K562 (cell line): ENCODE data around the gene NBDY. TPM values are rescaled to one million over a fixed set of nuclear protein-coding genes. Genes with fewer than 3 reads are reported as not detected.
A peak's percentile ranks its signal among the peaks of the same experiment; 100 is the strongest.

Source experiments
- ATAC-seq: fragments of 200-7000 bp; cut with Tn5 transposase; 3 replicates; pipeline ENCODE4 v1.9.1; 2020; ENCODE audit warnings: moderate library complexity
- Bru-seq: library from RNA; stranded (reverse); fragments of 400-500 nt; gene quantifications from one replicate; lab custom pipeline; 2021; lab: Mats Ljungman, UMichigan
- BruChase-seq, 2 experiments: library from RNA; stranded (reverse); fragments of 400-500 nt; gene quantifications; one replicate each; lab custom pipeline; 2021; lab: Mats Ljungman, UMichigan
- BruUV-seq: library from RNA; stranded (reverse); fragments of 400-500 nt; replicated peaks from 2 replicates; lab custom pipeline; 2021; lab: Mats Ljungman, UMichigan
- CTCF ChIA-PET: fragments of 300-600 bp; formaldehyde crosslinking; extraction: SDS; loops from one replicate; lab custom pipeline; 2021; ENCODE audit warnings: low intra/inter-chr PET ratio; lab: Yijun Ruan, JAX
- POLR2A ChIA-PET: fragments of 300-600, 350-650 bp; sonication (Branson Sonifier 250); formaldehyde crosslinking; extraction: SDS; loops from one replicate; lab custom pipeline; 2021; ENCODE audit warnings: antibody characterized with exemption, inconsistent platforms; lab: Yijun Ruan, JAX
- DNase-seq, 4 experiments: peaks; one replicate each; pipeline versions ENCODE4 v3.0.0 to v3.0.0-alpha.2; 2011 to 2018; ENCODE audit warnings: low spot score in 3 of 4, mixed read lengths in 3 of 4; ENCODE audit errors: extremely low read depth in 1 of 4
- FAIRE-seq: peaks from 2 replicates; lab custom pipeline; 2011; peaks lifted over from hg19 to GRCh38; lab: Jason Lieb, UNC
- H2AFZ ChIP-seq: 2 replicates; pipeline ENCODE4 v1.6.0; 2011; ENCODE audit warnings: low read depth, low read length, control low read depth, inconsistent platforms
- H3K27ac ChIP-seq: fragments of 200-600 bp; 3 replicates; pipeline ENCODE4 v1.8.0; 2011; ENCODE audit warnings: low read depth, mild to moderate bottlenecking, control low read depth, inconsistent platforms, low read length, moderate library complexity, mixed read lengths; ENCODE audit errors: extremely low read depth
- H3K27me3 ChIP-seq, 2 experiments: fragments of 300-600 bp in 1 of 2; 2 replicates in 1 of 2; 3 replicates in 1 of 2; pipeline versions ENCODE4 v1.6.0 to v1.8.0; 2011; ENCODE audit warnings: inconsistent platforms in 2 of 2, low read length in 2 of 2, mild to moderate bottlenecking in 1 of 2, mixed read lengths in 1 of 2, moderate library complexity in 1 of 2; ENCODE audit not compliant: control insufficient read depth in 2 of 2, insufficient read depth in 2 of 2
- H3K36me3 ChIP-seq: fragments of 300-600 bp; 3 replicates; pipeline ENCODE4 v1.8.0; 2011; ENCODE audit warnings: mild to moderate bottlenecking, low read length, inconsistent platforms; ENCODE audit not compliant: control insufficient read depth, insufficient read depth
- H3K4me1 ChIP-seq, 2 experiments: fragments of 200-600 bp in 1 of 2; replicated peaks in 1 of 2; 2 replicates in 1 of 2; 3 replicates in 1 of 2; pipeline versions ENCODE4 v1.5.1 to v1.8.0; 2011; ENCODE audit warnings: inconsistent platforms in 2 of 2, low read length in 2 of 2, mild to moderate bottlenecking in 1 of 2, mixed read lengths in 1 of 2, moderate library complexity in 1 of 2; ENCODE audit not compliant: control insufficient read depth in 2 of 2, insufficient read depth in 2 of 2
- H3K4me2 ChIP-seq: 2 replicates; pipeline ENCODE4 v1.6.1; 2011; ENCODE audit warnings: low read length, control low read depth, inconsistent platforms, mixed read lengths; ENCODE audit not compliant: insufficient read depth
- H3K4me3 ChIP-seq: fragments of 200-600 bp; sonication (generic), shearing (Covaris generic); 2 replicates; pipeline ENCODE4 v1.5.1; 2016; ENCODE audit warnings: control low read depth, inconsistent platforms
- H3K79me2 ChIP-seq: fragments of 200-600 bp; 3 replicates; pipeline ENCODE4 v1.8.0; 2011; ENCODE audit warnings: low read length, inconsistent platforms; ENCODE audit not compliant: control insufficient read depth, insufficient read depth
- H3K9ac ChIP-seq, 2 experiments: 2 replicates each; pipeline versions ENCODE4 v1.6.0 to v1.6.1; 2011; ENCODE audit warnings: low read depth in 2 of 2, low read length in 2 of 2, control low read depth in 1 of 2, inconsistent platforms in 1 of 2, mild to moderate bottlenecking in 1 of 2, mixed read lengths in 1 of 2; ENCODE audit not compliant: insufficient read depth in 1 of 2
- H3K9me1 ChIP-seq: one replicate; pipeline ENCODE4 v1.6.0; 2011; ENCODE audit warnings: inconsistent platforms, mild to moderate bottlenecking, low read length, moderate library complexity; ENCODE audit not compliant: control insufficient read depth, insufficient read depth
- H3K9me3 ChIP-seq: replicated peaks from 2 replicates; pipeline ENCODE4 v1.5.1; 2011; ENCODE audit warnings: low read depth, low read length, inconsistent platforms; ENCODE audit not compliant: control insufficient read depth, insufficient read depth
- H4K20me1 ChIP-seq: replicated peaks from 2 replicates; pipeline ENCODE4 v1.6.1; 2011; ENCODE audit warnings: low read length, inconsistent platforms, mixed read lengths; ENCODE audit not compliant: control insufficient read depth, insufficient read depth
- ATF7 ChIP-seq: fragments of 450-650 bp; IDR thresholded peaks from 2 replicates; pipeline ENCODE4 v1.7.1; 2014; ENCODE audit warnings: mild to moderate bottlenecking, moderate library complexity
- DLX4 ChIP-seq: fragments of 250-450 bp; sonication (Bioruptor Pico); IDR thresholded peaks from 2 replicates; pipeline ENCODE4 v1.6.1; 2021; ENCODE audit warnings: mild to moderate bottlenecking
- ETV1 ChIP-seq: fragments of 450-650 bp; conservative IDR thresholded peaks from 2 replicates; pipeline ENCODE4 v1.6.1; 2016; ENCODE audit warnings: missing genetic modification characterization, control low read depth, low read depth, missing compliant biosample characterization
- HMGN3 ChIP-seq: IDR thresholded peaks from 2 replicates; pipeline ENCODE4 v1.6.1; 2011; ENCODE audit warnings: borderline replicate concordance, low read depth, mild to moderate bottlenecking, mixed read lengths, low read length; ENCODE audit not compliant: insufficient read length; ENCODE audit errors: extremely low read depth
- KAT7 ChIP-seq: sonication (generic); formaldehyde crosslinking; IDR thresholded peaks from 2 replicates; pipeline ENCODE4 v1.8.0; 2022; ENCODE audit warnings: missing genetic modification reagents, mild to moderate bottlenecking, borderline replicate concordance
- RNF2 ChIP-seq: sonication (generic); IDR thresholded peaks from 2 replicates; pipeline ENCODE4 v1.6.1; 2016
- ZBTB43 ChIP-seq: sonication (generic); formaldehyde crosslinking; IDR thresholded peaks from 2 replicates; pipeline ENCODE4 v1.8.0; 2023; ENCODE audit warnings: mild to moderate bottlenecking, missing genetic modification reagents
- ZNF197 ChIP-seq: fragments of 200-800 bp; sonication (Bioruptor generic); IDR thresholded peaks from 2 replicates; pipeline ENCODE4 v1.6.1; 2016; ENCODE audit warnings: low read depth, missing genetic modification characterization, missing compliant biosample characterization
- WGBS: fragments of 100-300 bp; shearing (Covaris generic); methylation state at CpG from one replicate; pipeline ENCODE4 v1.1.6; 2016; ENCODE audit warnings: low coverage, mixed read lengths; ENCODE audit not compliant: insufficient coverage; ENCODE audit errors: missing lambda C conversion rate; 5-methylcytosine and 5-hydroxymethylcytosine counted together
- in situ Hi-C: fragments of 300-500 bp; cut with MboI; formaldehyde crosslinking; loops from 4 replicates; pipeline ENCODE4 v1.15.0; 2018; ENCODE audit warnings: inconsistent platforms, mixed read lengths
- intact Hi-C: fragments of 100-400 bp; cut with micrococcal nuclease; formaldehyde crosslinking; loops from 2 replicates; pipeline ENCODE4 v1.14.2; 2022
- long read RNA-seq, 3 experiments: library from polyadenylated mRNA in 2 of 3; library from RNA in 1 of 3; unstranded in 2 of 3; stranded (forward) in 1 of 3; transcript quantifications; one replicate each; pipeline ENCODE4 v2.0.0, GENCODE V29; 2019 to 2022
- polyA minus RNA-seq, 3 experiments: library from RNA; depleted of rRNA, polyadenylated mRNA; stranded (reverse); fragments of >200 nt; gene quantifications; 2 replicates each; pipeline ENCODE4 v1.2.3, GENCODE V29; 2011
- polyA plus RNA-seq, 8 experiments: library from polyadenylated mRNA; depleted of rRNA in 4 of 8; stranded (reverse) in 5 of 8; unstranded in 3 of 8; fragments of >200 nt; fragmentation: Nextera tagmentation in 2 of 8; fragmentation: Illumina TruSeq in 1 of 8; extraction: Ambion mirVana in 2 of 8; extraction: Trizol in 1 of 8; gene quantifications; 2 replicates each; pipeline versions ENCODE4 v1.2.1 to v1.2.3, GENCODE V29; 2011 to 2014; ENCODE audit warnings: inconsistent platforms in 1 of 8, missing spikeins in 1 of 8
- total RNA-seq, 7 experiments: library from RNA; depleted of rRNA in 6 of 7; stranded (reverse); fragments of >200 nt in 6 of 7; fragmentation: Illumina TruSeq in 2 of 7; extraction: Trizol in 2 of 7; gene quantifications; 2 replicates each; pipeline versions ENCODE4 v1.2.1 to v1.2.3, GENCODE V29; 2011 to 2021; ENCODE audit warnings: low replicate concordance in 1 of 7
- TF ChIP-seq, protein P1 (sequence below): fragments of 450-650 bp; IDR thresholded peaks from 2 replicates; pipeline ENCODE4 v1.7.0; 2016; ENCODE audit warnings: borderline replicate concordance

The NBDY gene
- 0.97 and 2.2 TPM in 2 replicates for total RNA-seq (2011; cell fraction: chromatin; rRNA removed; ENCODE audit: low replicate concordance)
- total RNA-seq (2011; cell fraction: nucleolus; rRNA removed): 1.0 and 1.2 TPM in 2 replicates
- 1.3 and 3.9 TPM in 2 replicates for total RNA-seq (2011; cell fraction: nucleoplasm; rRNA removed)
- total RNA-seq (2014; rRNA removed) (1.00 and 2.6 TPM in 2 replicates), total RNA-seq (2014; rRNA removed; fragmentation: Illumina TruSeq; extraction: Trizol) (3.1 and 3.7 TPM in 2 replicates), total RNA-seq (2015; rRNA removed; fragmentation: Illumina TruSeq; extraction: Trizol) (3.4 and 4.3 TPM in 2 replicates), total RNA-seq (2021) (11.4 and 11.9 TPM in 2 replicates), polyA plus RNA-seq (2011; rRNA removed) (0.46 and 2.5 TPM in 2 replicates), polyA plus RNA-seq (2014; fragmentation: Illumina TruSeq; extraction: Trizol) (15.9 and 21.6 TPM in 2 replicates), polyA plus RNA-seq (2014; fragmentation: Nextera tagmentation; extraction: Ambion mirVana) (10 to 100 TPM; 24.2 to 24.7 TPM), polyA plus RNA-seq (2014; rRNA removed) (7.0 and 8.2 TPM in 2 replicates), polyA minus RNA-seq (2011; rRNA and poly(A)+ RNA removed) (0.39 and 1.2 TPM in 2 replicates), Bru-seq, nascent RNA (percentile 51 among the genes with signal in this experiment), BruChase-seq, experiment 1, labeled RNA remaining after a 2-hour chase (percentile 51 among the genes with signal in this experiment), BruChase-seq, experiment 2, labeled RNA remaining after a 6-hour chase (percentile 50 among the genes with signal in this experiment)
- 0.41 and 4.3 TPM in 2 replicates for polyA plus RNA-seq (2011; cell fraction: cytosol; rRNA removed)
- 0.13 and 1.2 TPM in 2 replicates for polyA plus RNA-seq (2011; cell fraction: nucleus; rRNA removed)
- 15.3 and 17.1 TPM in 2 replicates for polyA plus RNA-seq (2012)
- polyA minus RNA-seq (2011; cell fraction: cytosol; rRNA and poly(A)+ RNA removed): 3.5 TPM in 1 of 2 replicates, not detected in the other
- polyA minus RNA-seq (2011; cell fraction: nucleus; rRNA and poly(A)+ RNA removed): 0.78 and 0.94 TPM in 2 replicates
- long read RNA-seq, experiment 1, transcript NBDY-201 (3 exons, 1,529 nt): major isoform, 13 of 13 reads
- long read RNA-seq, experiment 1, partial matches to known transcripts: 0 of 13 reads
- long read RNA-seq, experiment 1, other reads (novel, unspliced or antisense): 0 of 13 reads
- long read RNA-seq, experiment 2, transcript NBDY-201 (3 exons, 1,529 nt): major isoform, 9 of 10 reads
- long read RNA-seq, experiment 2, partial matches to known transcripts: 1 of 10 reads
- long read RNA-seq, experiment 2, other reads (novel, unspliced or antisense): 0 of 10 reads
- long read RNA-seq, experiment 3, transcript NBDY-201 (3 exons, 1,529 nt): major isoform, 6 of 7 reads
- long read RNA-seq, experiment 3, partial matches to known transcripts: 1 of 7 reads
- long read RNA-seq, experiment 3, other reads (novel, unspliced or antisense): 0 of 7 reads

DNA sequence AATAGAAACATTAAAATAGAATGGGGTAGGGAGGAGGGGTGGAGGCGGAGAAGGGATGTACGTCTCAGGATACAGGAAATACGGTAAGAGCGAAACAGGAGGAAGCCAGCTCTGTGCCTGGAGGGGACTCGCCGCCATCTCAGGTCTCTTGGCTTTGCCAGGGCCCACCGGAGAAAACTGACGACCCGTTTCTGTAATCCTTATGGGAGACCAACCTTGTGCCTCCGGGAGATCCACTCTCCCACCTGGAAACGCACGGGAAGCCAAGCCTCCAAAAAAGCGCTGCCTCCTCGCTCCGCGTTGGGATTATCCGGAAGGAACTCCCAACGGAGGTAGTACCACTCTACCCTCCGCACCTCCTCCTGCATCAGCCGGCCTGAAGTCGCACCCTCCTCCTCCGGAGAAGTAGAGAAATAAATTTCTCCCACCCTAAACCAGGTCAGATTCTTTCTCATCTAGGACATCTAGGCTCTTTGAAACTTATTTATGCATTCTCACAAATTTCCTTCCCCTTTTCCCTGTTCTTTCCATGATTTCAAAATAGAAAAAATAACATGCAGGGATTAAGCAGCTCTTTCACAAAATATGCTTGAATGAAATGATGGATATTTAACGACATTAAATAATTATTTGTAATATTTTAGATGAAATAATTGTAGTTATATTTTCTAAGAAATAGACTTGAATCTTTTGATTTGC is at the start of gene NBDY:
Gene NBDY (plus strand): TSS at position 92 of the 699 bp plus-strand sequence. CDS start 111 bp downstream, at position 203.
- BruUV-seq: TSS peak; percentile 60
- Histone ChIP-seq H3K36me3 (no peaks in the 10 kb centered on the region), H3K9ac (peak within 1 kb of the TSS; percentile 51 to 84), H3K27me3 (no peaks in the 10 kb centered on the region), H3K9me1 (no peaks in the 10 kb centered on the region), H3K4me1 (no peaks in the 10 kb centered on the region), H3K4me2 (peak within 1 kb of the TSS; percentile 63; the same call in 1 of the 2 replicates), H3K4me3 (peak within 1 kb of the TSS; percentile 45), H2AFZ (peak within 1 kb of the TSS; percentile 77), H3K27ac (peak within 1 kb of the TSS; percentile 24; the same call in 1 of the 3 replicates), H3K79me2 (no peaks in the 10 kb centered on the region), H3K9me3 (no peaks in the 10 kb centered on the region), H4K20me1 (no peaks in the 10 kb centered on the region)
- ChIA-PET POLR2A (no interaction called here), CTCF (no interaction called here)
- 22% methylated on average over 14 of the region's 23 CpGs for WGBS
- DNase-seq (peak; percentile 4 to 32 (median 10)), ATAC-seq (peak; percentile 93), FAIRE-seq (no peak)
- in situ Hi-C loops (loop anchor here (25.0 kb wide), 1 partner anchor 1592 kb away; no protein-coding TSS in a partner anchor), intact Hi-C loops (no loop called here)
- TF ChIP-seq ZNF197 (CRISPR knock-in tag) (no peak), ETV1 (peak; percentile 30; the same call in 1 of the 2 replicates), DLX4 (CRISPR knock-in tag) (no peak), KAT7 (CRISPR knock-in tag) (no peak), ZBTB43 (CRISPR knock-in tag) (no peak), ATF7 (peak; percentile 51; the same call in 1 of the 2 replicates), HMGN3 (no peak), RNF2 (no peak)
- TF ChIP-seq, protein P1, sequence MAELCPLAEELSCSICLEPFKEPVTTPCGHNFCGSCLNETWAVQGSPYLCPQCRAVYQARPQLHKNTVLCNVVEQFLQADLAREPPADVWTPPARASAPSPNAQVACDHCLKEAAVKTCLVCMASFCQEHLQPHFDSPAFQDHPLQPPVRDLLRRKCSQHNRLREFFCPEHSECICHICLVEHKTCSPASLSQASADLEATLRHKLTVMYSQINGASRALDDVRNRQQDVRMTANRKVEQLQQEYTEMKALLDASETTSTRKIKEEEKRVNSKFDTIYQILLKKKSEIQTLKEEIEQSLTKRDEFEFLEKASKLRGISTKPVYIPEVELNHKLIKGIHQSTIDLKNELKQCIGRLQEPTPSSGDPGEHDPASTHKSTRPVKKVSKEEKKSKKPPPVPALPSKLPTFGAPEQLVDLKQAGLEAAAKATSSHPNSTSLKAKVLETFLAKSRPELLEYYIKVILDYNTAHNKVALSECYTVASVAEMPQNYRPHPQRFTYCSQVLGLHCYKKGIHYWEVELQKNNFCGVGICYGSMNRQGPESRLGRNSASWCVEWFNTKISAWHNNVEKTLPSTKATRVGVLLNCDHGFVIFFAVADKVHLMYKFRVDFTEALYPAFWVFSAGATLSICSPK: no peak
